ENCODE results near the gene HSPB6. TPM values are rescaled to one million over a fixed set of nuclear protein-coding genes. Genes with fewer than 3 reads are reported as not detected.

The HSPB6 gene
- total RNA-seq, 1 experiment from 2014 or later = 0.37 TPM

DNA sequence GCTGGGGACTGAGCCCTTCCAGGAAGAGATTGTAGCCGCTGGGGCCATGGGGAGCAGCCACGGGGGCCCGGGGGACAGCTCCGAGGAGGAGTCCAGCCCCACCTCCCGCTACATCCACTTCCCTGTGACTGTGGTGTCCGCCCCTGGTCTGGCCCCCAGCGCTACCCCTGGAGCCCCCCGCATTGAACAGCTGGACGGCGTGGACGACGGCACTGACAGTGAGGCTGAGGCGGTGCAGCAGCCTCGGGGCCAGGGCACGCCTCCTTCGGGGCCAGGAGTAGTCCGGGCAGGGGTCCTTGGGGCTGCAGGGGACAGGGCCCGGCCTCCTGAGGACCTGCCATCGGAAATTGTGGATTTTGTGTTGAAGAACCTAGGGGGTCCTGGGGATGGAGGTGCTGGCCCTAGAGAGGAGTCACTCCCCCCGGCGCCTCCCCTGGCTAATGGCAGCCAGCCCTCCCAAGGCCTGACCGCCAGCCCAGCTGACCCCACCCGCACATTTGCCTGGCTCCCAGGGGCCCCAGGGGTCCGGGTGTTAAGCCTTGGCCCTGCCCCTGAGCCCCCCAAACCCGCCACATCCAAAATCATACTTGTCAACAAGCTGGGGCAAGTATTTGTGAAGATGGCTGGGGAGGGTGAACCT lies 24.2 kb downstream of the HSPB6 start:
- Mint-ChIP-seq H3K27ac (no peak overlapping the region), H3K9me3 (no peaks in the 10 kb centered on the region), H3K4me1 (no peaks in the 10 kb centered on the region), H3K27me3 (ENCODE audit: low read depth) (no peaks in the 10 kb centered on the region), H3K4me3 (no peak overlapping the region), H3K36me3 (ENCODE audit: insufficient read depth in 1 of 3, low read depth in 3 of 3) (peaks cover 56 to 81% (median 77%) of the 10 kb centered on the region in 3 experiments)
- Histone ChIP-seq H3K27me3 (ENCODE audit: insufficient read depth, low read length) (no peaks in the 10 kb centered on the region), H4K8ac (replicated peaks; ENCODE audit: insufficient read length, low read depth, low read length) (no peak overlapping the region), H2BK120ac (ENCODE audit: low read depth, low read length, poor library complexity, severe bottlenecking) (no peak overlapping the region), H3K79me1 (ENCODE audit: insufficient read depth, low read depth, low read length, poor library complexity, severe bottlenecking) (no peaks in the 10 kb centered on the region), H3K9me3 (ENCODE audit: control insufficient read depth, low read depth, low read length) (no peaks in the 10 kb centered on the region), H4K91ac (ENCODE audit: insufficient read length, low read depth, low read length) (no peak overlapping the region), H3K14ac (ENCODE audit: insufficient read depth, low read length) (no peak overlapping the region), H4K20me1 (ENCODE audit: control insufficient read depth, insufficient read depth, insufficient read length) (no peaks in the 10 kb centered on the region), H3K79me2 (ENCODE audit: insufficient read depth, low read length) (no peaks in the 10 kb centered on the region), H2AFZ (ENCODE audit: low read length) (no peak overlapping the region), H3K4ac (ENCODE audit: low read depth, low read length) (no peak overlapping the region), H3T11ph (ENCODE audit: low read length) (no peak overlapping the region), H4K5ac (ENCODE audit: insufficient read length, low read depth, low read length) (no peak overlapping the region), H2BK12ac (ENCODE audit: insufficient read length, low read depth, low read length) (no peak overlapping the region), H2BK5ac (ENCODE audit: insufficient read length, low read length) (no peak overlapping the region), H2BK15ac (ENCODE audit: low read depth, low read length) (no peak overlapping the region), H3K4me1 (ENCODE audit: insufficient read depth, low read length) (no peaks in the 10 kb centered on the region), H3K4me2 (ENCODE audit: insufficient read depth, insufficient read length, low read length) (no peak overlapping the region), H3K56ac (ENCODE audit: insufficient read length, low read depth, low read length) (no peak overlapping the region), H3K23me2 (ENCODE audit: insufficient read length, low read depth, low read length, poor library complexity, severe bottlenecking) (no peaks in the 10 kb centered on the region), H3K23ac (ENCODE audit: insufficient read length, low read depth, low read length) (no peak overlapping the region), H2AK5ac (ENCODE audit: insufficient read length, low read length) (no peak overlapping the region), H3K9ac (ENCODE audit: extremely low read depth, insufficient read length, low read length) (no peak overlapping the region), H3K18ac (ENCODE audit: insufficient read length, low read depth, low read length) (no peak overlapping the region), H3K27ac (ENCODE audit: insufficient read length, low read depth, low read length) (no peak overlapping the region), H2BK20ac (ENCODE audit: low read depth, low read length, poor library complexity, severe bottlenecking) (no peak overlapping the region)
- no CpG with 5 or more reads among the region's 25 CpGs for WGBS (ENCODE audit: extremely low coverage, insufficient read length, low lambda C conversion rate)
- TF ChIP-seq, protein P1, sequence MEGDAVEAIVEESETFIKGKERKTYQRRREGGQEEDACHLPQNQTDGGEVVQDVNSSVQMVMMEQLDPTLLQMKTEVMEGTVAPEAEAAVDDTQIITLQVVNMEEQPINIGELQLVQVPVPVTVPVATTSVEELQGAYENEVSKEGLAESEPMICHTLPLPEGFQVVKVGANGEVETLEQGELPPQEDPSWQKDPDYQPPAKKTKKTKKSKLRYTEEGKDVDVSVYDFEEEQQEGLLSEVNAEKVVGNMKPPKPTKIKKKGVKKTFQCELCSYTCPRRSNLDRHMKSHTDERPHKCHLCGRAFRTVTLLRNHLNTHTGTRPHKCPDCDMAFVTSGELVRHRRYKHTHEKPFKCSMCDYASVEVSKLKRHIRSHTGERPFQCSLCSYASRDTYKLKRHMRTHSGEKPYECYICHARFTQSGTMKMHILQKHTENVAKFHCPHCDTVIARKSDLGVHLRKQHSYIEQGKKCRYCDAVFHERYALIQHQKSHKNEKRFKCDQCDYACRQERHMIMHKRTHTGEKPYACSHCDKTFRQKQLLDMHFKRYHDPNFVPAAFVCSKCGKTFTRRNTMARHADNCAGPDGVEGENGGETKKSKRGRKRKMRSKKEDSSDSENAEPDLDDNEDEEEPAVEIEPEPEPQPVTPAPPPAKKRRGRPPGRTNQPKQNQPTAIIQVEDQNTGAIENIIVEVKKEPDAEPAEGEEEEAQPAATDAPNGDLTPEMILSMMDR (conservative IDR thresholded peaks at IDR 0.05) = no peak
- no peak for DNase-seq

Data from H9 (cell line).